ENCODE results near the gene C1orf35. TPM values are rescaled to one million over a fixed set of nuclear protein-coding genes. Genes with fewer than 3 reads are reported as not detected.

Gene C1orf35
- total and polyA plus RNA-seq, 2 of the 8 experiments (the other 6 are each of a cell fraction or from before 2014, with no cell fraction given): 18.6 to 19.9 TPM

GRCh38 chr1:228152918-228153258 lies 49.8 kb upstream of the C1orf35 start:
- Histone ChIP-seq H2BK15ac (ENCODE audit: low read length) (no peak overlapping the region), H3K79me1 (ENCODE audit: low read depth, low read length) (peaks cover 2% of the 10 kb centered on the region), H3K23ac (ENCODE audit: insufficient read length) (no peak overlapping the region), H2AFZ (ENCODE audit: low read length) (no peak overlapping the region), H3K9ac (replicated peaks in 1 of 4; ENCODE audit: extremely low read depth in 1 of 4, low read depth in 3 of 4, low read length in 3 of 4) (no peak overlapping the region), H2BK20ac (ENCODE audit: low read length) (no peak overlapping the region), H4K5ac (ENCODE audit: insufficient read length, low read depth, low read length) (no peak overlapping the region), H2BK5ac (ENCODE audit: low read depth, low read length) (no peak overlapping the region), H3K4ac (replicated peaks; ENCODE audit: insufficient read length, low read depth, low read length) (no peak overlapping the region), H3K14ac (ENCODE audit: insufficient read length) (no peak overlapping the region), H3K23me2 (ENCODE audit: low read depth, low read length) (no peaks in the 10 kb centered on the region; the same call in 1 of the 2 replicates), H4K8ac (ENCODE audit: extremely low read depth, insufficient read depth, low read length) (no peak overlapping the region), H3K18ac (ENCODE audit: extremely low read depth, low read length) (no peak overlapping the region), H4K20me1 (replicated peaks in 1 of 2; ENCODE audit: control insufficient read depth in 1 of 2, insufficient read depth in 2 of 2, low read length in 2 of 2) (peaks cover 1 to 4% of the 10 kb centered on the region in 2 experiments), H2BK12ac (ENCODE audit: low read depth, low read length) (no peak overlapping the region), H3K4me3 (ENCODE audit: extremely low read depth in 1 of 4, insufficient read depth in 2 of 4, low read depth in 3 of 4, low read length in 4 of 4) (no peak overlapping the region), H2AK5ac (ENCODE audit: low read depth, low read length) (no peak overlapping the region), H4K91ac (replicated peaks; ENCODE audit: insufficient read length, low read length) (no peak overlapping the region), H3K4me2 (ENCODE audit: insufficient read depth in 1 of 2, low read depth in 2 of 2, low read length in 2 of 2) (no peak overlapping the region), H3K79me2 (ENCODE audit: control insufficient read depth in 1 of 2, insufficient read depth in 2 of 2, low read length in 2 of 2) (no peaks in the 10 kb centered on the region), H3K27ac (ENCODE audit: low read depth, low read length) (no peak overlapping the region), H2BK120ac (replicated peaks; ENCODE audit: low read depth, low read length) (no peak overlapping the region), H3K56ac (replicated peaks; ENCODE audit: insufficient read length, low read depth, low read length) (no peak overlapping the region), H3K9me3 (ENCODE audit: insufficient read depth in 2 of 2, low read depth in 1 of 2, low read length in 1 of 2) (no peaks in the 10 kb centered on the region), H3K36me3 (ENCODE audit: control insufficient read depth in 2 of 4, insufficient read depth in 4 of 4, low read length in 3 of 4) (no peaks in the 10 kb centered on the region), H3K4me1 (replicated peaks in 1 of 4; ENCODE audit: control insufficient read depth in 3 of 4, insufficient read depth in 4 of 4, low read length in 3 of 4) (peaks cover 0 to 10% (median 4%) of the 10 kb centered on the region in 4 experiments; a peak in 1 of 7 replicates), H3K27me3 (replicated peaks in 1 of 4; ENCODE audit: control insufficient read depth in 3 of 4, extremely low read depth in 1 of 4, insufficient read depth in 3 of 4, low read length in 3 of 4) (0 out of 7 replicates have a peak, but pooled peaks cover 0 to 5% (median 0%) of the 10 kb centered on the region in 4 experiments)
- no peak for DNase-seq (ENCODE audit: low read depth in 1 of 2, low spot score in 2 of 2)
- no peak for FAIRE-seq
- 94% methylated on average over 3 of the region's 3 CpGs; no CpG with 5 or more reads in 1 of the 2 experiments for WGBS, 2 experiments (ENCODE audit: extremely low coverage in 1 of 2, insufficient coverage in 1 of 2, insufficient read length in 1 of 2, insufficient replicate concordance in 2 of 2, low coverage in 1 of 2, low lambda C conversion rate in 2 of 2, missing lambda C conversion rate in 1 of 2)
- ChIA-PET POLR2A (ENCODE audit: partially characterized antibody) (interaction anchor here (1.0 to 5.5 kb wide), 2 partner anchors 11 to 16 kb away, joined by 3 to 44 read pairs; partner anchors contain the start of gene IBA57), CTCF (ENCODE audit: partially characterized antibody) (interaction anchor here (0.7 to 2.3 kb wide), 5 partner anchors 8 to 177 kb away, joined by 3 to 7 read pairs (median 4); partner anchors contain the start of gene IBA57)
- TF ChIP-seq CHD1 (IDR thresholded peaks at IDR 0.05; ENCODE audit: low read depth, low read length): no peak
- no peak for TF ChIP-seq TAF1 (IDR thresholded peaks at IDR 0.05; ENCODE audit: low read depth, low read length)
- TF ChIP-seq GABPA (IDR thresholded peaks at IDR 0.05; ENCODE audit: borderline replicate concordance, insufficient read depth, low read length): no peak
- TF ChIP-seq YY1 (IDR thresholded peaks at IDR 0.05; ENCODE audit: low read depth, low read length): no peak
- TF ChIP-seq NRF1 (IDR thresholded peaks at IDR 0.05; ENCODE audit: low read depth, low read length): no peak
- no peak for TF ChIP-seq POU5F1 (IDR thresholded peaks at IDR 0.05; ENCODE audit: low read depth, low read length)
- no peak for TF ChIP-seq BCL11A (IDR thresholded peaks at IDR 0.05; ENCODE audit: low read depth in 2 of 2, low read length in 2 of 2)
- TF ChIP-seq, protein P1, sequence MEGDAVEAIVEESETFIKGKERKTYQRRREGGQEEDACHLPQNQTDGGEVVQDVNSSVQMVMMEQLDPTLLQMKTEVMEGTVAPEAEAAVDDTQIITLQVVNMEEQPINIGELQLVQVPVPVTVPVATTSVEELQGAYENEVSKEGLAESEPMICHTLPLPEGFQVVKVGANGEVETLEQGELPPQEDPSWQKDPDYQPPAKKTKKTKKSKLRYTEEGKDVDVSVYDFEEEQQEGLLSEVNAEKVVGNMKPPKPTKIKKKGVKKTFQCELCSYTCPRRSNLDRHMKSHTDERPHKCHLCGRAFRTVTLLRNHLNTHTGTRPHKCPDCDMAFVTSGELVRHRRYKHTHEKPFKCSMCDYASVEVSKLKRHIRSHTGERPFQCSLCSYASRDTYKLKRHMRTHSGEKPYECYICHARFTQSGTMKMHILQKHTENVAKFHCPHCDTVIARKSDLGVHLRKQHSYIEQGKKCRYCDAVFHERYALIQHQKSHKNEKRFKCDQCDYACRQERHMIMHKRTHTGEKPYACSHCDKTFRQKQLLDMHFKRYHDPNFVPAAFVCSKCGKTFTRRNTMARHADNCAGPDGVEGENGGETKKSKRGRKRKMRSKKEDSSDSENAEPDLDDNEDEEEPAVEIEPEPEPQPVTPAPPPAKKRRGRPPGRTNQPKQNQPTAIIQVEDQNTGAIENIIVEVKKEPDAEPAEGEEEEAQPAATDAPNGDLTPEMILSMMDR (IDR thresholded peaks at IDR 0.05; ENCODE audit: control extremely low read depth in 1 of 3, insufficient read depth in 1 of 3, low read depth in 1 of 3, low read length in 3 of 3): no peak
- TF ChIP-seq PHF8 (conservative IDR thresholded peaks at IDR 0.05; ENCODE audit: low read depth, low read length): no peak
- TF ChIP-seq CBX8 (IDR thresholded peaks at IDR 0.05; ENCODE audit: borderline replicate concordance, low read depth, low read length): no peak
- TF ChIP-seq MAX (IDR thresholded peaks at IDR 0.05): no peak
- no peak for TF ChIP-seq BRCA1 (IDR thresholded peaks at IDR 0.05; ENCODE audit: low read depth, low read length)
